ELF-1 (cell line): Measurements from ENCODE around the gene ATG10.
A peak's percentile ranks its signal among the peaks of the same experiment; 100 is the strongest.
"Not testable (repeated sequence)": the region's sequence is repeated elsewhere in the genome, so short reads cannot be mapped to it uniquely, and the experiment has no call there.

ENCODE experiments used
- DNase-seq: peaks from one replicate; pipeline ENCODE4 v3.0.0-alpha.2; 2016; ENCODE audit warnings: low read depth, low spot score

The ATG10 gene

GRCh38 chr5:81971712-81972491, at the start of gene ATG10:
TSS of gene ATG10 (plus strand) at chr5:81972023. CDS start at chr5:81987571, 15,548 bp downstream.
- DNase-seq = peak; percentile 96

- no peak for DNase-seq
Measured at GRCh38 chr5:81922854-81923279, 49.0 kb upstream of the ATG10 start.

- DNase-seq = no peak
Measured at GRCh38 chr5:81924442-81924841, 47.4 kb upstream of the ATG10 start.

GRCh38 chr5:81925009-81925408, 46.8 kb upstream of the ATG10 start:
- no peak for DNase-seq

- DNase-seq = no peak
Measured at GRCh38 chr5:81925981-81926380, 45.8 kb upstream of the ATG10 start.

- no peak for DNase-seq
Measured at GRCh38 chr5:81936066-81936465, 35.8 kb upstream of the ATG10 start.

GRCh38 chr5:81936750-81937149, 35.1 kb upstream of the ATG10 start:
- no peak for DNase-seq

GRCh38 chr5:81942746-81943145, 29.1 kb upstream of the ATG10 start:
- no peak for DNase-seq

- DNase-seq = no peak
Measured at GRCh38 chr5:81948349-81948748, 23.5 kb upstream of the ATG10 start.

- DNase-seq = no peak
Measured at GRCh38 chr5:81949462-81949861, 22.4 kb upstream of the ATG10 start.

GRCh38 chr5:81950996-81951395, 20.8 kb upstream of the ATG10 start:
- DNase-seq = no peak

- DNase-seq = peak; percentile 41
Measured at GRCh38 chr5:81954796-81955195, 17.0 kb upstream of the ATG10 start.

GRCh38 chr5:81958129-81958528, 13.7 kb upstream of the ATG10 start:
- DNase-seq = not testable (repeated sequence)

GRCh38 chr5:81961651-81962440, 10.0 kb upstream of the ATG10 start:
- DNase-seq = no peak

GRCh38 chr5:81963544-81963943, 8.3 kb upstream of the ATG10 start:
- no peak for DNase-seq

- DNase-seq = no peak
Measured at GRCh38 chr5:81965524-81965923, 6.3 kb upstream of the ATG10 start.

GRCh38 chr5:81969226-81969625, 2.6 kb upstream of the ATG10 start:
- DNase-seq = peak; percentile 63

GRCh38 chr5:81969912-81970311, 1.9 kb upstream of the ATG10 start:
- peak; percentile 36 for DNase-seq

- DNase-seq = no peak
Measured at GRCh38 chr5:81971111-81971711, 612 bp upstream of the ATG10 start.

- no peak for DNase-seq
Measured at GRCh38 chr5:81972492-81972783, 615 bp downstream of the ATG10 start.

- DNase-seq = no peak
Measured at GRCh38 chr5:81980160-81980559, 8.3 kb downstream of the ATG10 start.

- peak; percentile 76 for DNase-seq
Measured at GRCh38 chr5:81980598-81981260, 8.9 kb downstream of the ATG10 start.
